Activated CD4-positive, alpha-beta memory T cell treated with anti-CD3 and anti-CD28 coated beads, Interleukin-2, amount 10 ng/mL, durations not matched to agents 7 days and 5 days (primary cell): ENCODE results near the gene SDHD. TPM values are rescaled to one million over a fixed set of nuclear protein-coding genes. Genes with fewer than 3 reads are reported as not detected.

ENCODE experiments used
- total RNA-seq, 2 experiments: library from RNA; stranded (reverse); gene quantifications; one replicate each; pipeline ENCODE4 v1.2.3, GENCODE V29; 2021

The SDHD gene
- total RNA-seq, 2 experiments from 2014 or later = 76.7 to 78.5 TPM

Other genes with a start within 250 kb of the SDHD start
- 10 to 100 TPM; 24.8 to 25.0 TPM for gene ALG9, start 215.3 kb upstream of the SDHD start, total RNA-seq
- 1 to 10 TPM; 2.9 to 3.6 TPM for gene FDXACB1, start 207.7 kb upstream of the SDHD start, total RNA-seq
- gene CFAP68, start 207.3 kb upstream of the SDHD start, total RNA-seq = 10 to 100 TPM; 19.0 to 19.4 TPM
- gene CRYAB, start 175.1 kb upstream of the SDHD start, total RNA-seq = not detected
- gene HSPB2, start 174.1 kb upstream of the SDHD start, total RNA-seq = not detected
- not detected for gene C11orf52, start 168.0 kb upstream of the SDHD start, total RNA-seq
- 1 to 10 TPM; 5.6 to 7.4 TPM for gene DIXDC1, start 149.5 kb upstream of the SDHD start, total RNA-seq
- gene DLAT, start 61.5 kb upstream of the SDHD start, total RNA-seq = 10 to 100 TPM; 26.2 to 26.7 TPM
- gene PIH1D2, start 12.9 kb upstream of the SDHD start, total RNA-seq = under 1 TPM in 1 of 2 experiments, not detected in 1; 0.18 TPM
- gene NKAPD1, start 12.6 kb upstream of the SDHD start, total RNA-seq = 10 to 100 TPM; 21.2 to 23.9 TPM
- gene TIMM8B, start 117 bp upstream of the SDHD start, total RNA-seq = 10 to 100 TPM; 38.9 to 40.0 TPM
- not detected for gene IL18, start 77.2 kb downstream of the SDHD start, total RNA-seq
- gene TEX12, start 80.5 kb downstream of the SDHD start, total RNA-seq = under 1 TPM in 1 of 2 experiments, not detected in 1; 0.30 TPM
- 1 to 10 TPM; 1.0 to 1.4 TPM for gene BCO2, start 88.6 kb downstream of the SDHD start, total RNA-seq
- gene PTS, start 139.6 kb downstream of the SDHD start, total RNA-seq = 10 to 100 TPM; 20.5 to 22.9 TPM
- gene PLET1, start 174.0 kb downstream of the SDHD start, total RNA-seq = not detected